Stomach (tissue), 4 donors: ENCODE measurements around the gene TBC1D16.

Experiments used
- EP300 ChIP-seq: sonication (generic); formaldehyde crosslinking; IDR thresholded peaks from one replicate; pipeline ENCODE4 v1.6.1; 2017; ENCODE audit warnings: antibody characterized with exemption
- POLR2A ChIP-seq, 4 donors: fragments of 450-650 bp; IDR thresholded peaks; one replicate each; pipeline ENCODE4 v1.6.1; 2016; ENCODE audit warnings: antibody characterized with exemption in 4 of 4, control low read depth in 2 of 4, mild to moderate bottlenecking in 1 of 4, moderate library complexity in 1 of 4
- POLR2AphosphoS5 ChIP-seq, 3 donors: sonication (generic); formaldehyde crosslinking; IDR thresholded peaks; one replicate each; pipeline ENCODE4 v1.6.1; 2016; ENCODE audit warnings: antibody characterized with exemption in 3 of 3
- TF ChIP-seq, protein P1 (sequence below), 7 experiments: fragments of 450-650 bp in 4 of 7; fragments of 200-600 bp in 3 of 7; sonication (generic) in 3 of 7; IDR thresholded peaks; one replicate each; pipeline ENCODE4 v1.5.1; 2016 to 2019; ENCODE audit warnings: antibody characterized with exemption in 7 of 7, control low read depth in 2 of 7, mild to moderate bottlenecking in 1 of 7

DNA sequence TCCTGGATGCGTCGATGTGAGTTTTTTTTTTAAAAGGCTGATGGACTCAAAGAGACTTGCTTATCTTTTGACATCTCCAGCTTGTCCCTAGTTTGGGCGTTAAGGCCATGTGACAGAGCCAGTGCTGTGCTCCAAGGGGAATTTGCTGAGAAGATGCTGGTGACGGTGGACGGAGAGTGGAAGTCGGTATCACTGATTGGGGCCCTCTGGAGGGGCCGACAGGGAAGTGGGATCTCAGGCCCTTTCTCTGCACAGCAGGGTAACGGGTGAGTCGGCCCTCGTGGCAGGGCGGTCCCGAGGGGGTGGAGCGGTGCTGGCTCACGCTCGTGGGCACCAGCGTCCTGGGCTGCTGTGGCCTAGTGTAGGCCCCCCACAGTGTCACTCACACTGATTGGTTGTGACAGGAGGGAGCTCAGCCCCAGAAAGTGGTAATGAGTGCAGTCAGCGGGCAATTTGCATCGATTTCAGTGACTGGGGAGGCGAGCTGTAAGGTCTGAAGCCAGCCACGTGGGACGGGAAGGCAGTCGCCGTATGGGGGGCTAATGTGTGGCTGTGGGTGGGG, 91.3 kb downstream of the TBC1D16 start:
- TF ChIP-seq, protein P1, sequence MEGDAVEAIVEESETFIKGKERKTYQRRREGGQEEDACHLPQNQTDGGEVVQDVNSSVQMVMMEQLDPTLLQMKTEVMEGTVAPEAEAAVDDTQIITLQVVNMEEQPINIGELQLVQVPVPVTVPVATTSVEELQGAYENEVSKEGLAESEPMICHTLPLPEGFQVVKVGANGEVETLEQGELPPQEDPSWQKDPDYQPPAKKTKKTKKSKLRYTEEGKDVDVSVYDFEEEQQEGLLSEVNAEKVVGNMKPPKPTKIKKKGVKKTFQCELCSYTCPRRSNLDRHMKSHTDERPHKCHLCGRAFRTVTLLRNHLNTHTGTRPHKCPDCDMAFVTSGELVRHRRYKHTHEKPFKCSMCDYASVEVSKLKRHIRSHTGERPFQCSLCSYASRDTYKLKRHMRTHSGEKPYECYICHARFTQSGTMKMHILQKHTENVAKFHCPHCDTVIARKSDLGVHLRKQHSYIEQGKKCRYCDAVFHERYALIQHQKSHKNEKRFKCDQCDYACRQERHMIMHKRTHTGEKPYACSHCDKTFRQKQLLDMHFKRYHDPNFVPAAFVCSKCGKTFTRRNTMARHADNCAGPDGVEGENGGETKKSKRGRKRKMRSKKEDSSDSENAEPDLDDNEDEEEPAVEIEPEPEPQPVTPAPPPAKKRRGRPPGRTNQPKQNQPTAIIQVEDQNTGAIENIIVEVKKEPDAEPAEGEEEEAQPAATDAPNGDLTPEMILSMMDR (IDR thresholded peaks at IDR 0.05), result no peak
- TF ChIP-seq EP300 (no peak), POLR2A (IDR thresholded peaks at IDR 0.05) (no peak), POLR2AphosphoS5 (IDR thresholded peaks at IDR 0.05) (no peak)
